Measurements from ENCODE around the gene TADA1.
"Not testable (repeated sequence)": the region's sequence is repeated elsewhere in the genome, so short reads cannot be mapped to it uniquely, and the experiment has no call there.

DNA sequence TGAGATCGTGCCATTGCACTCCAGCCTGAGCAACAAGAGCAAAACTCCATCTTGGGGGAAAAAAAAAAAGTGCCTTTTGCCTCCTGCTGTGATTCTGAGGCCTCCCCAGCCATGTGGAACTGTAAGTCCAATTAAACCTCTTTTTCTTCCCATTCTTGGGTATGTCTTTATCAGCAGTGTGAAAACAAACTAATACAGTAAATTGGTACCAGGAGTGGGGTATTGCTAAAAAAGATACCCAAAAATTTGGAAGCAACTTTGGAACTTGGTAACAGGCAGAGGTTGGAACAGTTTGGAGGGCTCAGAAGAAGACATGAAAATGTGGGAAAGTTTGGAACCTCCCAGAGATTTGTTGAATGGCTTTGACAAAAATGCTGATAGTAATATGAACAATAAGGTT is 46.3 kb downstream of the TADA1 start:
- TF ChIP-seq, protein P1, sequence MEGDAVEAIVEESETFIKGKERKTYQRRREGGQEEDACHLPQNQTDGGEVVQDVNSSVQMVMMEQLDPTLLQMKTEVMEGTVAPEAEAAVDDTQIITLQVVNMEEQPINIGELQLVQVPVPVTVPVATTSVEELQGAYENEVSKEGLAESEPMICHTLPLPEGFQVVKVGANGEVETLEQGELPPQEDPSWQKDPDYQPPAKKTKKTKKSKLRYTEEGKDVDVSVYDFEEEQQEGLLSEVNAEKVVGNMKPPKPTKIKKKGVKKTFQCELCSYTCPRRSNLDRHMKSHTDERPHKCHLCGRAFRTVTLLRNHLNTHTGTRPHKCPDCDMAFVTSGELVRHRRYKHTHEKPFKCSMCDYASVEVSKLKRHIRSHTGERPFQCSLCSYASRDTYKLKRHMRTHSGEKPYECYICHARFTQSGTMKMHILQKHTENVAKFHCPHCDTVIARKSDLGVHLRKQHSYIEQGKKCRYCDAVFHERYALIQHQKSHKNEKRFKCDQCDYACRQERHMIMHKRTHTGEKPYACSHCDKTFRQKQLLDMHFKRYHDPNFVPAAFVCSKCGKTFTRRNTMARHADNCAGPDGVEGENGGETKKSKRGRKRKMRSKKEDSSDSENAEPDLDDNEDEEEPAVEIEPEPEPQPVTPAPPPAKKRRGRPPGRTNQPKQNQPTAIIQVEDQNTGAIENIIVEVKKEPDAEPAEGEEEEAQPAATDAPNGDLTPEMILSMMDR (conservative IDR thresholded peaks at IDR 0.05; ENCODE audit: low read depth, low read length), result not testable (repeated sequence)
- not testable (repeated sequence) for TF ChIP-seq EZH2 (IDR thresholded peaks at IDR 0.05; ENCODE audit: borderline replicate concordance, low read depth, low read length, poor library complexity, severe bottlenecking)
